Fibroblast of lung (primary cell): ENCODE data around the gene CCDC69. TPM values are rescaled to one million over a fixed set of nuclear protein-coding genes. Genes with fewer than 3 reads are reported as not detected.

ENCODE experiments used
- DNase-seq, 2 donors: peaks; one replicate each; pipeline versions ENCODE4 v3.0.0 to v3.0.0-alpha.2; 2010; ENCODE audit warnings: low read depth in 2 of 2
- H2AFZ ChIP-seq: 2 replicates; pipeline ENCODE4 v1.5.1; 2012; ENCODE audit warnings: low read length, control low read depth, inconsistent platforms
- H3K27ac ChIP-seq: 2 replicates; pipeline ENCODE4 v1.5.1; 2011; ENCODE audit warnings: low read length, control low read depth; ENCODE audit not compliant: insufficient read depth
- H3K27me3 ChIP-seq: 2 replicates; pipeline ENCODE4 v1.5.1; 2011; ENCODE audit warnings: mild to moderate bottlenecking, low read length; ENCODE audit not compliant: control insufficient read depth, insufficient read depth
- H3K36me3 ChIP-seq: 2 replicates; pipeline ENCODE4 v1.5.1; 2011; ENCODE audit warnings: low read length; ENCODE audit not compliant: control insufficient read depth, insufficient read depth
- H3K4me1 ChIP-seq: 2 replicates; pipeline ENCODE4 v1.5.1; 2011; ENCODE audit warnings: low read length; ENCODE audit not compliant: control insufficient read depth, insufficient read depth; ENCODE audit errors: extremely low read depth
- H3K4me2 ChIP-seq: 2 replicates; pipeline ENCODE4 v1.5.1; 2011; ENCODE audit warnings: low read length, control low read depth; ENCODE audit not compliant: insufficient read depth; ENCODE audit errors: extremely low read depth
- H3K4me3 ChIP-seq, 4 experiments: fragments of 200-600 bp in 1 of 4; sonication (generic) in 1 of 4; replicated peaks in 1 of 4; 2 replicates each; pipeline ENCODE4 v1.5.1; 2011 to 2016; ENCODE audit warnings: low read length in 4 of 4, low read depth in 3 of 4, mild to moderate bottlenecking in 3 of 4, control low read depth in 2 of 4, inconsistent platforms in 1 of 4, mixed read lengths in 1 of 4; ENCODE audit not compliant: insufficient read depth in 1 of 4; ENCODE audit errors: control extremely low read depth in 1 of 4
- H3K79me2 ChIP-seq: 2 replicates; pipeline ENCODE4 v1.5.1; 2012; ENCODE audit warnings: mild to moderate bottlenecking, low read length, inconsistent platforms; ENCODE audit not compliant: control insufficient read depth, insufficient read depth
- H3K9ac ChIP-seq: 2 replicates; pipeline ENCODE4 v1.5.1; 2011; ENCODE audit warnings: mild to moderate bottlenecking, low read length, control low read depth; ENCODE audit not compliant: insufficient read depth
- H3K9me3 ChIP-seq: 2 replicates; pipeline ENCODE4 v1.5.1; 2012; ENCODE audit warnings: low read depth, low read length; ENCODE audit not compliant: control insufficient read depth, insufficient read depth
- H4K20me1 ChIP-seq: 2 replicates; pipeline ENCODE4 v1.5.1; 2011; ENCODE audit warnings: low read length; ENCODE audit not compliant: control insufficient read depth, insufficient read depth; ENCODE audit errors: extremely low read depth
- CTCF ChIP-seq, 2 donors: IDR thresholded peaks in 1 of 2; conservative IDR thresholded peaks in 1 of 2; 1 replicate in 1 of 2; 2 replicates in 1 of 2; pipeline ENCODE4 v1.5.1; 2011 to 2012; ENCODE audit warnings: low read length in 2 of 2, control low read depth in 1 of 2, inconsistent platforms in 1 of 2, low read depth in 1 of 2, mild to moderate bottlenecking in 1 of 2
- EZH2 ChIP-seq: IDR thresholded peaks from 2 replicates; pipeline ENCODE4 v1.5.1; 2012; ENCODE audit warnings: low read length, control low read depth, mild to moderate bottlenecking; ENCODE audit errors: missing control alignments
- polyA plus RNA-seq, 2 donors: library from polyadenylated mRNA; depleted of rRNA in 1 of 2; stranded (reverse) in 1 of 2; unstranded in 1 of 2; fragments of >200 nt; gene quantifications; 2 replicates each; pipeline ENCODE4 v1.2.1, GENCODE V29; 2011 to 2012; ENCODE audit warnings: missing spikeins in 1 of 2
- total RNA-seq: library from RNA; depleted of rRNA; stranded (reverse); fragments of >200 nt; gene quantifications from 2 replicates; pipeline ENCODE4 v1.2.1, GENCODE V29; 2014

The CCDC69 gene
- total and polyA plus RNA-seq, 2 donors (not counting 1 experiment from before 2014, with no cell fraction given), result 1.5 to 4.0 TPM

GRCh38 chr5:151182976-151183375 lies 40.9 kb downstream of the CCDC69 start:
- no peaks in the 10 kb centered on the region for H3K9me3 ChIP-seq
- H3K4me2 ChIP-seq, result no peak overlapping the region
- peaks cover 3% of the 10 kb centered on the region for H3K27me3 ChIP-seq
- H3K36me3 ChIP-seq, result no peaks in the 10 kb centered on the region
- TF ChIP-seq EZH2, result no peak
- no peak for TF ChIP-seq CTCF (conservative IDR thresholded peaks at IDR 0.05 in 1 of 2, IDR thresholded peaks at IDR 0.05 in 1 of 2; ENCODE audit: low read depth in 1 of 2, low read length in 2 of 2)
- no peaks in the 10 kb centered on the region for H3K79me2 ChIP-seq
- H3K4me3 ChIP-seq, result no peak overlapping the region
- no peak for DNase-seq
- H3K4me1 ChIP-seq, result no peaks in the 10 kb centered on the region
- H3K27ac ChIP-seq, result no peak overlapping the region
- H4K20me1 ChIP-seq, result no peaks in the 10 kb centered on the region
- no peak overlapping the region for H3K9ac ChIP-seq
- no peak overlapping the region for H2AFZ ChIP-seq

GRCh38 chr5:151182524-151182900 lies 41.4 kb downstream of the CCDC69 start:
- no peaks in the 10 kb centered on the region for H4K20me1 ChIP-seq
- H3K9me3 ChIP-seq, result no peaks in the 10 kb centered on the region
- no peak overlapping the region for H3K4me2 ChIP-seq

GRCh38 chr5:151181818-151182523 lies 41.9 kb downstream of the CCDC69 start:
- H3K27ac ChIP-seq, result no peak overlapping the region
- H3K79me2 ChIP-seq, result no peaks in the 10 kb centered on the region
- no peaks in the 10 kb centered on the region for H3K36me3 ChIP-seq
- no peak overlapping the region for H2AFZ ChIP-seq
- DNase-seq, result no peak
- H3K4me3 ChIP-seq, result no peak overlapping the region
- no peaks in the 10 kb centered on the region for H3K4me1 ChIP-seq
- H3K9ac ChIP-seq, result no peak overlapping the region
- H3K27me3 ChIP-seq, result peaks cover 3% of the 10 kb centered on the region
- TF ChIP-seq EZH2 (no peak), CTCF (conservative IDR thresholded peaks at IDR 0.05 in 1 of 2, IDR thresholded peaks at IDR 0.05 in 1 of 2; ENCODE audit: low read depth in 1 of 2, low read length in 2 of 2) (no peak)
- no peaks in the 10 kb centered on the region for H4K20me1 ChIP-seq
- H3K9me3 ChIP-seq, result no peaks in the 10 kb centered on the region
- no peak overlapping the region for H3K4me2 ChIP-seq

More at GRCh38 chr5:151182524-151182900, 41.4 kb downstream of the CCDC69 start:
- H3K9ac ChIP-seq, result no peak overlapping the region
- no peak for DNase-seq
- H3K27me3 ChIP-seq, result peaks cover 3% of the 10 kb centered on the region
- no peaks in the 10 kb centered on the region for H3K79me2 ChIP-seq
- H3K27ac ChIP-seq, result no peak overlapping the region
- no peak overlapping the region for H2AFZ ChIP-seq
- no peaks in the 10 kb centered on the region for H3K36me3 ChIP-seq
- H3K4me3 ChIP-seq, result no peak overlapping the region
- no peak for TF ChIP-seq CTCF (conservative IDR thresholded peaks at IDR 0.05 in 1 of 2, IDR thresholded peaks at IDR 0.05 in 1 of 2; ENCODE audit: low read depth in 1 of 2, low read length in 2 of 2)
- TF ChIP-seq EZH2, result no peak
- H3K4me1 ChIP-seq, result no peaks in the 10 kb centered on the region
